BJ (cell line): Measurements from ENCODE around the gene OR2AT4. TPM values are rescaled to one million over a fixed set of nuclear protein-coding genes. Genes with fewer than 3 reads are reported as not detected.

ENCODE experiments used
- CTCF ChIA-PET: fragments of 350-600 bp; formaldehyde crosslinking; extraction: SDS; loops from one replicate; lab custom pipeline; 2021; ENCODE audit warnings: antibody characterized with exemption, inconsistent platforms; lab: Yijun Ruan, JAX
- POLR2A ChIA-PET: fragments of 300-600 bp; sonication (Branson Sonifier 250); formaldehyde crosslinking; extraction: SDS; loops from one replicate; lab custom pipeline; 2021; ENCODE audit warnings: antibody characterized with exemption; lab: Charles Lee
- DNase-seq: peaks from one replicate; pipeline ENCODE4 v3.0.0-alpha.2; 2011; ENCODE audit warnings: low read depth
- H3K27me3 ChIP-seq: 2 replicates; pipeline ENCODE4 v1.6.0; 2011; ENCODE audit warnings: low read length; ENCODE audit not compliant: control insufficient read depth, insufficient read depth
- H3K36me3 ChIP-seq: 2 replicates; pipeline ENCODE4 v1.5.1; 2011; ENCODE audit warnings: low read length; ENCODE audit not compliant: control insufficient read depth, insufficient read depth
- H3K4me3 ChIP-seq: 2 replicates; pipeline ENCODE4 v1.5.1; 2011; ENCODE audit warnings: low read depth, mild to moderate bottlenecking, control low read depth, low read length
- polyA plus RNA-seq: library from polyadenylated mRNA; depleted of rRNA; stranded (reverse); fragments of >200 nt; gene quantifications from 2 replicates; pipeline ENCODE4 v1.2.3, GENCODE V29; 2011
- TF ChIP-seq, protein P1 (sequence below): IDR thresholded peaks from 2 replicates; pipeline ENCODE4 v1.5.1; 2011; ENCODE audit warnings: low read depth, mild to moderate bottlenecking, control low read depth, inconsistent platforms, low read length, moderate library complexity; ENCODE audit not compliant: insufficient read depth

The OR2AT4 gene
- polyA plus RNA-seq, 1 experiment = not detected

DNA sequence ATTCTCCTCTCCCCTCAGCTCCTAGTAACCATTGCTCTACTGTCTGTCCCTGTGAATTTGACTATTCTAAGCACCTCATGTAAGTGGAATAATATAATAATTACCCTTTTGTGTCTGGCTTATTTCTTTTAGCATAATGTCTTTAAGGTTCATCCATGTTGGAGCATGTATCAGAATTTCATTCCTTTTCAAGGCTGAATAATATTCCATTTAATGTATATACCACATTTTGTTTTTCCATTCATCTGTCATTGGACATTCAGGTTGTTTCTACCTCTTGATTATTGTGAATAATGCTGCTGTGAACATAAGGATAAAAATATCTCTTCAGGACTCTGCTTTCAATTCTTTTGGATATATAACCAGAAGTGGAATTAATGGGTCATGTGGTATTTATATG, 28.1 kb downstream of the OR2AT4 start:
- POLR2A ChIA-PET = no interaction called here
- DNase-seq = no peak
- TF ChIP-seq, protein P1, sequence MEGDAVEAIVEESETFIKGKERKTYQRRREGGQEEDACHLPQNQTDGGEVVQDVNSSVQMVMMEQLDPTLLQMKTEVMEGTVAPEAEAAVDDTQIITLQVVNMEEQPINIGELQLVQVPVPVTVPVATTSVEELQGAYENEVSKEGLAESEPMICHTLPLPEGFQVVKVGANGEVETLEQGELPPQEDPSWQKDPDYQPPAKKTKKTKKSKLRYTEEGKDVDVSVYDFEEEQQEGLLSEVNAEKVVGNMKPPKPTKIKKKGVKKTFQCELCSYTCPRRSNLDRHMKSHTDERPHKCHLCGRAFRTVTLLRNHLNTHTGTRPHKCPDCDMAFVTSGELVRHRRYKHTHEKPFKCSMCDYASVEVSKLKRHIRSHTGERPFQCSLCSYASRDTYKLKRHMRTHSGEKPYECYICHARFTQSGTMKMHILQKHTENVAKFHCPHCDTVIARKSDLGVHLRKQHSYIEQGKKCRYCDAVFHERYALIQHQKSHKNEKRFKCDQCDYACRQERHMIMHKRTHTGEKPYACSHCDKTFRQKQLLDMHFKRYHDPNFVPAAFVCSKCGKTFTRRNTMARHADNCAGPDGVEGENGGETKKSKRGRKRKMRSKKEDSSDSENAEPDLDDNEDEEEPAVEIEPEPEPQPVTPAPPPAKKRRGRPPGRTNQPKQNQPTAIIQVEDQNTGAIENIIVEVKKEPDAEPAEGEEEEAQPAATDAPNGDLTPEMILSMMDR = no peak
- Histone ChIP-seq H3K4me3 (no peak overlapping the region), H3K27me3 (peaks cover 6% of the 10 kb centered on the region), H3K36me3 (no peaks in the 10 kb centered on the region)
- CTCF ChIA-PET = no interaction called here

DNA sequence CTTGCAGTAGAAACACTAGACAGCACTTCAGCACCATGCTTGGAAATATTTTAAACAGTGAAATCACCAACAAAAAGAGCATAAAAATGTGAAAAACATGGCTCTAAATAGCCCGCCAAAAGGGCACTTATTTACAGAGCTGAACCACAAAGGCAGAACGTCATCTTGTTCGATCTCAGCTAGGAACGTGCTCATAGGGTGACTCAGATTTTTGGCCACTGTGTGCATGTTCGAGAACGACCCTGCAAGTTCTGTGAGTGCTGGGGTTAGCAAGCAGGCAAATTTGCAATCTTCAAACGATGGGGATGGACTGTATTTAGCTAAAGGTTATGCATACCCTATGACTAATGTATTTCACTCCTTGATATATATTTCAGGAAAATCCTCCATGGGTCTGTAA, 30.6 kb downstream of the OR2AT4 start:
- Histone ChIP-seq H3K4me3 (no peak overlapping the region), H3K36me3 (no peaks in the 10 kb centered on the region), H3K27me3 (peaks cover 5% of the 10 kb centered on the region)
- TF ChIP-seq, protein P1 = no peak
- ChIA-PET CTCF (interaction anchor here (2.8 kb wide), 1 partner anchor 75 kb away, joined by 7 read pairs; no protein-coding TSS in a partner anchor), POLR2A (no interaction called here)
- DNase-seq = no peak

DNA sequence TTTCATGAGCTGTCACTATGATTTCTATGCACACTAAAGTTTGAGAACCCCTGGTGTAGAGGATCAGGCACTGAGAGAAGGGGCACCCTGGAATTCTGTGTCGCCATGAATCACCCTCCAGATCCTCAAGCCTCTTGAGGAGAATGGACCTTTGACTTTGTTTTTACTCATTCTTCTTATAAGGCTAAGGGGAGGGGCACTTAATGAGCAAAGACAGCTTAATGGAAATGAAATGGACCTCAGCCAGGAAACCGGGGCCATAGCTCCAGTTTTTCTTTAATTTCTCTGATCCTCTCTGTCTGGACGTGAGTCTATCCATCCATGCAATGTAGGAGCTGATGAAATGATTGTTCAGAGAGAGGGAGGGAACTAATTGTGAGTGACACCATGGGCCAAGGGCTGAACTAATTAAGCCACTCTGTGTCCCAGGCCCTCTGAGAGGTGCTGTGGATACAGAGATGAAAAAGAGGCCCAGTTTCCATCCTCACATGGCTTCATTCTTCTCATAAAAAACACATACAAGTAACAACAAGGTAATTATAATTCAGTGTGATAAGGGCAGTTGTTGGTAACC, 32.8 kb downstream of the OR2AT4 start:
- Histone ChIP-seq H3K27me3 (peaks cover 6% of the 10 kb centered on the region; the same call in 1 of the 2 replicates), H3K36me3 (no peaks in the 10 kb centered on the region), H3K4me3 (no peak overlapping the region)
- no peak for DNase-seq
- ChIA-PET POLR2A (no interaction called here), CTCF (interaction anchor here (1.0 kb wide), 1 partner anchor 10 kb away, joined by 3 read pairs; no protein-coding TSS in a partner anchor)
- TF ChIP-seq, protein P1 = no peak

DNA sequence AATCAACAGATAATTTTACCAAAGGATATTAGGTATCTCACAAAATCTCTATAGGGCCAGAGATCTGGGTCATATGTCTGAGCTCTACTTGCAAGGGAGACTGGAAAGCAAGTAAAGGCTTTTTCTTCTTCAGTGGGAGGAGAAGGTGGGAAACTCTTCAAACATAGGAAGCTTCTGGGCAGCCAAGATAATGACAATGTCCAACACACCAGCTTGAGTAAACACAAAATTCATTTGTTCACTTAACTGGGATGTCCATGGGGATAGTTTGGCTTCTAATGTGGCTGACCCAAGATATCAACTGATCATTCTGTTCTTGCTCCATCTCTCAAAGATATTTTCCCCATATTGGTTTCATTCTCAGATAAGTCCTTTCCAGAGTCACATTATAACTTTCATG, 37.4 kb downstream of the OR2AT4 start:
- Histone ChIP-seq H3K4me3 (no peak overlapping the region), H3K36me3 (no peaks in the 10 kb centered on the region), H3K27me3 (peaks cover 10% of the 10 kb centered on the region)
- POLR2A ChIA-PET = no interaction called here
- CTCF ChIA-PET = interaction anchor here (1.1 kb wide), 1 partner anchor 28 kb away, joined by 4 read pairs; no protein-coding TSS in a partner anchor
- DNase-seq = no peak
- TF ChIP-seq, protein P1 = no peak

DNA sequence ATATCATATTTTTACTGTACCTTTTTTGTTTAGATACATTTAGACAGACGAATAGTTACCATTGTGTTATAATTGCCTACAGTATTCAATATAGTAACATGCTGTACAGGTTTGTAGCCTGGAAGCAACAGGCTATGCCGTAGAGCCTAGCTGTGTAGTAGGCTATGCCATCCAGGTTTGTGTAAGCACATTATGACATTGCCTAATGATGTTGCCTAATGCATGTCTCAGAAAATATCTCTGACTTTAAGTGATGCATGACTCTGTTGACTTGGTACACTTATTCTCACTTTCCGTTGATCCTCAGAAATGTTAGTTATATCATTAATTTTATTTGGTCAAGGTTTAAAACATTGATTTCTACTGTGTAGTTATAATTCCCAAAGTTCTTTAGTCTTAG, 39.9 kb downstream of the OR2AT4 start:
- DNase-seq = no peak
- Histone ChIP-seq H3K36me3 (no peaks in the 10 kb centered on the region), H3K27me3 (peaks cover 12% of the 10 kb centered on the region), H3K4me3 (no peak overlapping the region)
- TF ChIP-seq, protein P1 = no peak
- ChIA-PET CTCF (interaction anchor here (1.0 kb wide), 1 partner anchor 34 kb away, joined by 6 read pairs; no protein-coding TSS in a partner anchor), POLR2A (no interaction called here)
